HCT116 (cell line): Measurements from ENCODE around the gene MEG3.

ENCODE experiments used
- CBX3 ChIP-seq: IDR thresholded peaks from 2 replicates; pipeline ENCODE4 v1.6.1; 2012; ENCODE audit warnings: low read depth
- EZH2 ChIP-seq: fragments of 200-600 bp; sonication (generic); IDR thresholded peaks from 2 replicates; pipeline ENCODE4 v1.6.1; 2017; ENCODE audit warnings: antibody characterized with exemption, mixed run types
- FOSL1 ChIP-seq: IDR thresholded peaks from 2 replicates; pipeline ENCODE4 v1.6.1; 2012; ENCODE audit warnings: low read depth
- POLR2A ChIP-seq: IDR thresholded peaks from 2 replicates; pipeline ENCODE4 v1.7.0; 2011; ENCODE audit warnings: borderline replicate concordance; ENCODE audit not compliant: insufficient read depth, insufficient read length; ENCODE audit errors: extremely low read depth
- POLR2AphosphoS5 ChIP-seq: IDR thresholded peaks from 2 replicates; pipeline ENCODE4 v1.6.1; 2011; ENCODE audit warnings: mild to moderate bottlenecking, low read depth, low read length, moderate library complexity
- RAD21 ChIP-seq: IDR thresholded peaks from 2 replicates; pipeline ENCODE4 v1.6.1; 2012; ENCODE audit warnings: low read depth, mild to moderate bottlenecking
- SP1 ChIP-seq: IDR thresholded peaks from 2 replicates; pipeline ENCODE4 v1.6.1; 2012; ENCODE audit warnings: low read depth
- SRF ChIP-seq: IDR thresholded peaks from 2 replicates; pipeline ENCODE4 v1.6.1; 2012; ENCODE audit warnings: low read depth
- ZFX ChIP-seq: fragments of 450-650 bp; IDR thresholded peaks from 2 replicates; pipeline ENCODE4 v1.6.1; 2017
- ZNF274 ChIP-seq: fragments of 200-500 bp; sonication (Bioruptor generic); IDR thresholded peaks from 2 replicates; pipeline ENCODE4 v1.6.1; 2014; ENCODE audit warnings: mild to moderate bottlenecking, low read depth, low read length, inconsistent platforms
- TF ChIP-seq, protein P1 (sequence below), 3 experiments: fragments of 200-600 bp in 1 of 3; sonication (generic) in 1 of 3; IDR thresholded peaks in 2 of 3; conservative IDR thresholded peaks in 1 of 3; 2 replicates each; pipeline ENCODE4 v1.5.1; 2012 to 2017; ENCODE audit warnings: low read depth in 2 of 3, low read length in 2 of 3, antibody characterized with exemption in 1 of 3, borderline replicate concordance in 1 of 3, control low read depth in 1 of 3, mild to moderate bottlenecking in 1 of 3, mixed read lengths in 1 of 3, mixed run types in 1 of 3, moderate library complexity in 1 of 3; ENCODE audit not compliant: insufficient read depth in 1 of 3
- TF ChIP-seq, protein P2 (sequence below): IDR thresholded peaks from 2 replicates; pipeline ENCODE4 v1.6.1; 2012; ENCODE audit warnings: low read depth

DNA sequence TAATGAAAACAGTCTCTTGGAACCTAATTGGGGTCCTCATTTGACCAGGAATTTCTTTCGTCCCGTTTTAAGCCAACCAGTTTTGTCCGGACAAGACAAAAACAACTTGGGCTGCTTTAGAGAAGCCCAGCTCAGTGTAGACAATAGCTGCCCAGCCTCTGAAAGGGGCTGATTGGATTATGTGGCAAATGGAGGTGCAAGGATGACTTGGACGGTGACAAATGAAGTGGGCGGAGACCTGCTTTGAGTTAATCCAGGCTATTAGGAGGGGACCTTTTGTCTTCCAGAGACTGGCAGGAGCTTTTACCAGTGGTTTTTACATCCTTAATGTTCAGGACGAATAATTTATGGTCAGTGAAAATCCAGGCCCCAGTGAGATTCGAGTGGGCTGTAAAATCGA, 4.8 kb downstream of the MEG3 start:
- TF ChIP-seq ZFX: no peak
- TF ChIP-seq, protein P1, sequence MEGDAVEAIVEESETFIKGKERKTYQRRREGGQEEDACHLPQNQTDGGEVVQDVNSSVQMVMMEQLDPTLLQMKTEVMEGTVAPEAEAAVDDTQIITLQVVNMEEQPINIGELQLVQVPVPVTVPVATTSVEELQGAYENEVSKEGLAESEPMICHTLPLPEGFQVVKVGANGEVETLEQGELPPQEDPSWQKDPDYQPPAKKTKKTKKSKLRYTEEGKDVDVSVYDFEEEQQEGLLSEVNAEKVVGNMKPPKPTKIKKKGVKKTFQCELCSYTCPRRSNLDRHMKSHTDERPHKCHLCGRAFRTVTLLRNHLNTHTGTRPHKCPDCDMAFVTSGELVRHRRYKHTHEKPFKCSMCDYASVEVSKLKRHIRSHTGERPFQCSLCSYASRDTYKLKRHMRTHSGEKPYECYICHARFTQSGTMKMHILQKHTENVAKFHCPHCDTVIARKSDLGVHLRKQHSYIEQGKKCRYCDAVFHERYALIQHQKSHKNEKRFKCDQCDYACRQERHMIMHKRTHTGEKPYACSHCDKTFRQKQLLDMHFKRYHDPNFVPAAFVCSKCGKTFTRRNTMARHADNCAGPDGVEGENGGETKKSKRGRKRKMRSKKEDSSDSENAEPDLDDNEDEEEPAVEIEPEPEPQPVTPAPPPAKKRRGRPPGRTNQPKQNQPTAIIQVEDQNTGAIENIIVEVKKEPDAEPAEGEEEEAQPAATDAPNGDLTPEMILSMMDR (IDR thresholded peaks at IDR 0.05 in 2 of 3, conservative IDR thresholded peaks at IDR 0.05 in 1 of 3; ENCODE audit: borderline replicate concordance in 1 of 3, insufficient read depth in 1 of 3, low read depth in 2 of 3, low read length in 2 of 3): no peak
- TF ChIP-seq SRF: no peak
- TF ChIP-seq CBX3: no peak
- no peak for TF ChIP-seq POLR2A
- TF ChIP-seq SP1: no peak
- TF ChIP-seq POLR2AphosphoS5: no peak
- TF ChIP-seq ZNF274: no peak
- TF ChIP-seq EZH2: no peak
- no peak for TF ChIP-seq RAD21
- TF ChIP-seq, protein P2, sequence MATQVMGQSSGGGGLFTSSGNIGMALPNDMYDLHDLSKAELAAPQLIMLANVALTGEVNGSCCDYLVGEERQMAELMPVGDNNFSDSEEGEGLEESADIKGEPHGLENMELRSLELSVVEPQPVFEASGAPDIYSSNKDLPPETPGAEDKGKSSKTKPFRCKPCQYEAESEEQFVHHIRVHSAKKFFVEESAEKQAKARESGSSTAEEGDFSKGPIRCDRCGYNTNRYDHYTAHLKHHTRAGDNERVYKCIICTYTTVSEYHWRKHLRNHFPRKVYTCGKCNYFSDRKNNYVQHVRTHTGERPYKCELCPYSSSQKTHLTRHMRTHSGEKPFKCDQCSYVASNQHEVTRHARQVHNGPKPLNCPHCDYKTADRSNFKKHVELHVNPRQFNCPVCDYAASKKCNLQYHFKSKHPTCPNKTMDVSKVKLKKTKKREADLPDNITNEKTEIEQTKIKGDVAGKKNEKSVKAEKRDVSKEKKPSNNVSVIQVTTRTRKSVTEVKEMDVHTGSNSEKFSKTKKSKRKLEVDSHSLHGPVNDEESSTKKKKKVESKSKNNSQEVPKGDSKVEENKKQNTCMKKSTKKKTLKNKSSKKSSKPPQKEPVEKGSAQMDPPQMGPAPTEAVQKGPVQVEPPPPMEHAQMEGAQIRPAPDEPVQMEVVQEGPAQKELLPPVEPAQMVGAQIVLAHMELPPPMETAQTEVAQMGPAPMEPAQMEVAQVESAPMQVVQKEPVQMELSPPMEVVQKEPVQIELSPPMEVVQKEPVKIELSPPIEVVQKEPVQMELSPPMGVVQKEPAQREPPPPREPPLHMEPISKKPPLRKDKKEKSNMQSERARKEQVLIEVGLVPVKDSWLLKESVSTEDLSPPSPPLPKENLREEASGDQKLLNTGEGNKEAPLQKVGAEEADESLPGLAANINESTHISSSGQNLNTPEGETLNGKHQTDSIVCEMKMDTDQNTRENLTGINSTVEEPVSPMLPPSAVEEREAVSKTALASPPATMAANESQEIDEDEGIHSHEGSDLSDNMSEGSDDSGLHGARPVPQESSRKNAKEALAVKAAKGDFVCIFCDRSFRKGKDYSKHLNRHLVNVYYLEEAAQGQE: no peak
- TF ChIP-seq FOSL1: no peak
